Measurements from ENCODE around the gene MRPL28. TPM values are rescaled to one million over a fixed set of nuclear protein-coding genes. Genes with fewer than 3 reads are reported as not detected.
"Not testable (repeated sequence)": the region's sequence is repeated elsewhere in the genome, so short reads cannot be mapped to it uniquely, and the experiment has no call there.

Gene MRPL28
- total RNA-seq, 1 donor from 2014 or later: 112 TPM

DNA sequence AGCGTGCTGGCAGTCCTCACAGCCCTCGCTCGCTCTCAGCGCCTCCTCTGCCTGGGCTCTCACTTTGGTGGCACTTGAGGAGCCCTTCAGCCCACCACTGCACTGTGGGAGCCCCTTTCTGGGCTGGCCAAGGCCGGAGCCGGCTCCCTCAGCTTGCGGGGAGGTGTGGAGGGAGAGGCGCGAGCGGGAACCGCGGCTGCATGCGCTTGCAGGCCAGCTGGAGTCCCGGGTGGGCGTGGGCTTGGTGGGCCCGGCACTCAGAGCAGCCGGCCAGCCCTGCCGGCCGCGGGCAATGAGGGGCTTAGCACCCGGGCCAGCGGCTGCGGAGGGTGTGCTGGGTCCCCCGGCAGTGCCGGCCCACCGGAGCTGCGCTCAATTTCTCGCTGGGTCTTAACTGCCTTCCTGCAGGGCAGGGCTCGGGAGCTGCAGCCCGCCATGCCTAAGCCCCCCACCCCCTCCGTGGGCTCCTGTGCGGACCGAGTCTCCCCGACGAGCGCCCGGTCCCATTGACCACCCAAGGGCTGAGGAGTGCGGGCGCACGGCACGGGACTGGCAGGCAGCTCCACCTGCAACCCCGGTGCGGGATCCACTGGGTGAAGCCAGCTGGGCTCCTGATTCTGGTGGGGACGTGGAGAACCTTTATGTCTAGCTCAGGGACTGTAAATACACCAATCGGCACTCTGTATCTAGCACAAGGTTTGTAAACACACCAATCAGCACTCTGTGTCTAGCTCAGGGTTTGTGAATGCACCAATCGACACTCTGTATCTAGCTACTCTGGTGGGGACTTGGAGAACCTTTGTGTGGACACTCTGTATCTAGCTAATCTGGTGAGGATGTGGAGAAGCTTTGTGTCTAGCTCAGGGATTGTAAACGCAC lies 29.0 kb downstream of the MRPL28 start:
- DNase-seq (ENCODE audit: low read depth): not testable (repeated sequence)

GRCh38 chr16:340370-341091 lies 29.8 kb downstream of the MRPL28 start:
- no peak for DNase-seq (ENCODE audit: low read depth)

GRCh38 chr16:339680-340079 lies 30.7 kb downstream of the MRPL28 start:
- no peak for DNase-seq (ENCODE audit: low read depth)

DNA sequence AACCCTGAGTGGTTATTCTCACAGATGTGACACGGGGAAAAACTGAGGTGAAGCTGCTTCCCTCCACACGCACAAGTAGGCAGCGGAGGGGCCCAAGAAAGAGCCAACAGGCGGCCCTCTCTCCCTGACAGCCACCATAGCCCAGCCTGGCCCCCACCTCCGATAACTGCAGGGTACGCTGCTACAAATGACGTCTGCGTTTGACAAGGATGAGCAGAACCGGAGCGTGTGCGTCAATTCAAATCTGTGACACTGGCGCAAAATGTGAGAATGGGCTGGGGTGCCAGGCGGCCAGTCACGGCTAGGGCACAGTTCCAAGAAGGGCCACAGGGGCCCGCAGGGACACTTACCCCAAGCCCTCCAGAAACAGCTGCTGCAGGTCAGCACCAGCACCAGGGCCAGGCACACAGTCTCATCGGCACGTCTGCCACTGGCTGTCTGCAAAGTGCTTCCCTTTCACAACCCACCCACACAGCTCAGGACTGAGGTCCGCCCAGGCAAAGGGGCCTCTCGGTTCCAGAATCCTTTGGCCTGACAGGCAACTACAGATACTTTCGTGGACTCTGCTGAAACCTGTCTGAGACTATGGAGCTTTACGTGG lies 32.3 kb downstream of the MRPL28 start:
- no peak for DNase-seq (ENCODE audit: low read depth)

GRCh38 chr16:337437-337836 lies 32.9 kb downstream of the MRPL28 start:
- no peak for DNase-seq (ENCODE audit: low read depth)

GRCh38 chr16:336269-336668 lies 34.1 kb downstream of the MRPL28 start:
- no peak for DNase-seq (ENCODE audit: low read depth)

DNA sequence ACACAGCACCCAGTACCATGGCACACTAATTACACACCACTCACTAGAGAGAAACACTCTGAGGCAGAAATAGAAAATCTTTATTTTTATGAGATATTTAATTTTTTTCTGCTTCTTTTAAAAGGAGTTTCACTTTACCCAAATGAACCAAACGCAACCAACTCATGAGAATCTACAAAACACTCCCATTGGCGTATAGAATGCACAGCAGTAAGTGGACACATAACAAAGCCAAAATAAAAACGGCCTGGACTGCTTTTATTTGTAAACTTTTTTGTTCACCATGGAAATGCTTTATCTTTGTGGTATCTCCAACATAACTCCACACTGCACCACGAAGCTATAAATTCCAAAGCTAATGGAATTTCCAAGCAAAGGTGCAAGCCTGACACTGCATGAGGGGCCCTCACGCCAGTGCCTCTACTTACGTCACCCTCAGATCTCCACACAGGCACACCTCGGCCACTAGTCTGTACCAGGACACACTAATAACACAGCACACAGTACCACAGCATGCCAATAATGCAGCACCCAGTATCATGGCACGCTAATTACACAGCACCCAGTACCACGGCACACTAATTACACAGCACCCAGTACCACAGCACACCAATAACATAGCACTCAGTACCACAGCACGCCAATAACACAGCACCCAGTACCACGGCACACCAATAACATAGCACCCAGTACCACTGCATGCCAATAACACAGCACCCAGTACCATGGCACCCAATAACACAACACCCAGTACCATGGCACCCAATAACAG lies 35.3 kb downstream of the MRPL28 start:
- not testable (repeated sequence) for DNase-seq (ENCODE audit: low read depth)

DNA sequence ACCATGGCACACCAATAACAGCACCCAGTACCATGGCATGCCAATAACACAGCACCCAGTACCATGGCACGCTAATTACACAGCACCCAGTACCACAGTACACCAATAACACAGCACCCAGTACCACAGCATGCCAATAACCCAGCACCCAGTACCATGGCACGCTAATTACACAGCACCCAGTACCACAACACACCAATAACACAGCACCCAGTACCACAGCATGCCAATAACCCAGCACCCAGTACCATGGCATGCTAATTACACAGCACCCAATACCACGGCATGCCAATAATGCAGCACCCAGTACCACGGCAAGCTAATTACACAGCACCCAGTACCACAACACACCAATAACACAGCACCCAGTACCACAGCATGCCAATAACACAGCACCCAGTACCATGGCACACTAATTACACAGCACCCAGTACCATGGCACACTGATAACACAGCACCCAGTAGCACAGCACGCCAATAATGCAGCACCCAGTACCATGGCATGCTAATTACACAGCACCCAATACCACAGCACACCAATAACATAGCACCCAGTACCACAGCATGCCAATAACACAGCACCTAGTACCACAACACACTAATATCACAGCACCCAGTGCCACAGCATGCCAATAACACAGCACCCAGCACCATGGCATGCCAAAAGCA lies 36.0 kb downstream of the MRPL28 start:
- DNase-seq (ENCODE audit: low read depth): not testable (repeated sequence)

GRCh38 chr16:333406-334094 lies 36.8 kb downstream of the MRPL28 start:
- DNase-seq (ENCODE audit: low read depth): no peak

GRCh38 chr16:331181-331814 lies 39.0 kb downstream of the MRPL28 start:
- peak; percentile 59 for DNase-seq (ENCODE audit: low read depth)

- DNase-seq (ENCODE audit: low read depth): no peak
Observed at GRCh38 chr16:330741-331140, 39.6 kb downstream of the MRPL28 start.

DNA sequence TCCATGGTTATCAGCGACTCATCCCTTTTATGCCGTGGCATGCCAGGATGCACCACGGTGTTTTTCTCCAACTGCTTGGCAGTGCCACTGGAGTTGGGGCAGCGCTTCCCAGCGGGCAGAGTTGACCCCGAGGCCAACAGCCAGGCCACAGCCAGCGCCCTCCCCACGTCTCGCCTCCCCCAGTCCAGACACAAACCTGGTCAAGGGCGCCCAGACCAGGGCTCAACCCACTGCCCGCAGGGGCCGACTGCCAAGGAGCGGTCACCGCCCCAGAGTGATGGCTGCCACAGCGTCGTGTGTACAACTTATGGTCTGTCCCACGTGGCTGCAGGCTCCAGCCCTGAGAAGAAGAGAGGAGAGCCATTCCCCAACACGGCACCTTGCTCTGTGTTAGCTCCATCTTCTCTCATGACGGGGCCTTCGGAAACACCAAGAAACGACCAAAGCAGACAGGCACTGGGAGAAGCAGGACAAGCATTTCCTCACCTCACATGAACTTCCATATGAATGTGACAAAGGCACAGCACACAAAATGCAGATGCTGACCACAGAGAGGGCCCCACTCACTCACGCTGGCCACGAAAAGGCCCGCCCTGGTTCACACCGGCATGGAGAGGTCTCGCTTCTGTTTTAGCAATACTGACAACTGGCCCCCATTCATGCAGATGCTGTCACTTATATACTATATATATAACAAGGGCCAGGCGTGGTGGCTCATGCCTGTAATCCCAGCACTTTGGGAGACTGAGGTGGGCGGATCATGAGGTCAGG lies 44.8 kb downstream of the MRPL28 start:
- DNase-seq (ENCODE audit: low read depth): peak; percentile 27

DNA sequence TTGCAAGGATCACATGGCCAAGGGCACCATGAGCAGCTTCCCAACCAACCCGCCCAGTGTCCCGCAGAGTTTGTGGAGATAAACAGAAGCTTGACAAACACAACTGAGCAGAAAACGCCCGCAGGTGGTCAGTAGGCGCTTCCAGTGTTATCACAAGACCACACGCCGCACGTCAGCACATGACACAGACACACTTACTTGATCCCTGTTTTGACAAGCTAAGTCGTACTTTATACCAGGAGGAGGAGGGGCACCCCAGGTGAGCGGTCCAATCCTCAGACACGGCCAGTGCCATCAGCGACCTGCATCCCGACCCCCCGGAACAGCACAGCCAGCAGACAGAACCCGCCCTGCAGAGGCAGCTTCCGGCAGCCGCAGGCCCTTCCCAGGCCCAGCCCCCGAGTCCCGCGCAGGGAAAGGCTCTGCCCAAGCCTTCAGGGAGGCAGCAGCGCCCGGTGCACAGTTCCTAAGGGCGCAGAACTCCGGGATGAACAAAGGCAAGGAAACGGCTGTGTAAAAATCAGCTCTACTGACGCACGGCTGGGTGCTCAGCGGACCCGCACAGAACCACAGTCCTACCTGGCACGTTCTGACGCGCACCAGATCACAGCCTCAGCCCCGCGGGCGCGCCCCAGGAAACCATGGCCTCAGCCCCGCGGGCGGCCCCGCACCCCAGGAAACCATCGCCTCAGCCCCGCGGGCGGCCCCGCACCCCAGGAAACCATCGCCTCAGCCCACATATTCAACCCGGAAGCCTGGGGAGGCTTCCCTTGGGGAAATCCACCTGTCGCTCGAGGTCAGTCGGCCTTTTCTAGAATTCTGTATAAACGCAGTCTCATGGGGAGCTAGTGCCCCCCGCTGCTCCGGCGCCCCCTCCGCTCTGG lies 45.6 kb downstream of the MRPL28 start:
- no peak for DNase-seq (ENCODE audit: low read depth)

GRCh38 chr16:324201-324450 lies 46.2 kb downstream of the MRPL28 start:
- no peak for DNase-seq (ENCODE audit: low read depth)

- DNase-seq (ENCODE audit: low read depth): no peak
Observed at GRCh38 chr16:322476-323143, 47.7 kb downstream of the MRPL28 start.

DNA sequence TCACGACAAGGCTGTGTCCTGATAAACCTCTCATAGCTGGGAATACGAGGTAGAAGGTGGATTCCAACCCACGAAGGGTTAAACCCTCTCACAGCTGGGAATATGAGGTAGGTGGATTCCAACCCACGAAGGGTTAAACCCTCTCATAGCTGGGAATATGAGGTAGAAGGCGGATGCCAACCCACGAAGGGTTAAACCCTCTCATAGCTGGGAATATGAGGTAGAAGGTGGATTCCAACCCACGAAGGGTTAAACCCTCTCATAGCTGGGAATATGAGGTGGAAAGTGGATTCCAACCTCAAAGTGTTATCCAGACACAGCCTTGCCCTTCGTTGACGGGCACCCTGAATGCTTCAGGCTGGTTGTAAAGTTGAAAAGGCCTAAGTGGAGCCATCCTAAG lies 48.8 kb downstream of the MRPL28 start:
- DNase-seq (ENCODE audit: low read depth): no peak

- no peak for DNase-seq (ENCODE audit: low read depth)
Observed at GRCh38 chr16:320206-320605, 50.1 kb downstream of the MRPL28 start.

- DNase-seq (ENCODE audit: low read depth): no peak
Observed at GRCh38 chr16:318628-319027, 51.7 kb downstream of the MRPL28 start.
